Ramos (cell line): ENCODE results near the gene MAST1.

ENCODE experiments used
- in situ Hi-C: fragments of 300-500 bp; cut with MboI; formaldehyde crosslinking; loops from one replicate; pipeline ENCODE4 v1.14.3; 2022; ENCODE audit warnings: low sequenced_read_pairs; ENCODE audit not compliant: unreplicated experiment

Gene MAST1

DNA sequence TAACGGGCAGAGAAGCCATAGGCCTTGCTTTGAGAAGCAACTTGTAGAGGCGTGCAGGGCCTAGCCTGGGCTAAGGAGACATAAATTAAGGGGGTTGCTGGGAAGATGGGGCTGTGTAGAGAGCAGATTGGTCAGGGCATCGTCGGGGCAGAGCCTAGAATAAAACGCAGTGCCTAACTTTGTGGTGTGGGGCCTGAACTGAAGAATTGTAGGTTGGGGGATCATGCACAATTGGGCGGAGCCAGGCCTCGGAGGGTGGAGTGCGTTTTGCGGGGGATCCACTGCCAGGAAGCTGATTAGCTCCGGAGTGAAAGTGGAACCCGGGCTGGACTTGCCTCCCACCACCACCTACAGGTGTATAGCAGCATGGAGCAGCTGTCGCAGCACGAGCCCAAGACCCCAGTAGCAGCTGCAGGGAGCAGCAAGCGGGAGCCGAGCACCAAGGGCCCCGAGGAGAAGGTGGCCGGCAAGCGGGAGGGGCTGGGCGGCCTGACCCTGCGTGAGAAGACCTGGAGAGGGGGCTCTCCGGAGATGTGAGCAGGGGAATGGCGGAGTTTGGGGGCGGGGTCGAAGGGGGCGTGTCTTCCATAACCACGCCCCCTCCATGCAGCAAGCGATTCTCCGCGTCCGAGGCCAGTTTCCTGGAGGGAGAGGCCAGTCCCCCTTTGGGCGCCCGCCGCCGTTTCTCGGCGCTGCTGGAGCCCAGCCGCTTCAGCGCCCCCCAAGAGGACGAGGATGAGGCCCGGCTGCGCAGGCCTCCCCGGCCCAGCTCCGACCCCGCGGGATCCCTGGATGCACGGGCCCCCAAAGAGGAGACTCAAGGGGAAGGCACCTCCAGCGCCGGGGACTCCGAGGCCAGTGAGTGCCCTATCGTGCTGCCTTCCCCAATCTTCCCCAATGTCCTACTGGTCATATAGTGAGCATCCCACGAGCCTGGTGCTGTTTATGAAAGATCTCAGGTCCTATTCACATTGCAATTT, 29.1 kb downstream of the MAST1 start:
- in situ Hi-C loops, result no loop called here

- in situ Hi-C loops, result no loop called here
Observed at GRCh38 chr19:12868540-12869112, 30.3 kb downstream of the MAST1 start.

GRCh38 chr19:12871681-12872080, 33.4 kb downstream of the MAST1 start:
- in situ Hi-C loops, result no loop called here

- in situ Hi-C loops, result no loop called here
Observed at GRCh38 chr19:12872255-12872654, 33.9 kb downstream of the MAST1 start.

GRCh38 chr19:12872941-12873890, 34.9 kb downstream of the MAST1 start:
- in situ Hi-C loops, result no loop called here

DNA sequence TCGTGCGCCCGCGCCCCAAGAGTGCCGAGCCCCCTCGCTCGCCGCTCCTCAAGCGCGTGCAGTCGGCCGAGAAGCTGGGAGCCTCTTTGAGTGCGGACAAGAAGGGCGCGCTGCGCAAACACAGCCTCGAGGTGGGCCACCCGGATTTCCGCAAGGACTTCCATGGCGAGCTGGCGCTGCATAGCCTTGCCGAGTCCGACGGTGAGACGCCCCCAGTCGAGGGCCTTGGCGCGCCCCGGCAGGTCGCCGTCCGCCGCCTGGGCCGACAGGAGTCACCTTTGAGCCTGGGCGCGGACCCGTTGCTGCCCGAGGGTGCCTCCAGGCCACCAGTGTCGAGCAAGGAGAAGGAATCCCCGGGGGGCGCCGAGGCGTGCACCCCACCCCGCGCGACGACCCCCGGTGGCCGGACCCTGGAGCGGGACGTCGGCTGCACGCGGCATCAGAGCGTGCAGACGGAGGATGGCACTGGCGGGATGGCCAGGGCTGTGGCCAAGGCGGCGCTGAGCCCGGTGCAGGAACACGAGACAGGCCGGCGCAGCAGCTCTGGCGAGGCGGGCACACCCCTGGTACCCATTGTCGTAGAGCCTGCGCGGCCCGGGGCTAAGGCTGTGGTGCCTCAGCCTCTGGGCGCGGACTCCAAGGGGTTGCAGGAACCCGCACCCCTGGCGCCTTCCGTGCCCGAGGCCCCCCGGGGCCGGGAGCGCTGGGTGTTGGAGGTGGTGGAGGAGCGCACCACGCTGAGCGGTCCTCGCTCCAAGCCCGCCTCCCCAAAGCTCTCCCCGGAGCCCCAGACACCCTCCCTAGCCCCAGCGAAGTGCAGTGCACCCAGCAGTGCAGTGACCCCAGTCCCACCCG, 35.8 kb downstream of the MAST1 start:
- in situ Hi-C loops, result no loop called here

GRCh38 chr19:12875086-12875485, 36.8 kb downstream of the MAST1 start:
- in situ Hi-C loops, result no loop called here

- in situ Hi-C loops, result no loop called here
Observed at GRCh38 chr19:12880551-12881171, 42.3 kb downstream of the MAST1 start.

GRCh38 chr19:12881172-12881808, 43.0 kb downstream of the MAST1 start, which contains the start of gene DNASE2:
TSS of gene DNASE2 (minus strand) at chr19:12881449. CDS start at chr19:12881375, 74 bp downstream.
- in situ Hi-C loops, result no loop called here

- in situ Hi-C loops, result no loop called here
Observed at GRCh38 chr19:12882589-12882988, 44.3 kb downstream of the MAST1 start.

GRCh38 chr19:12884202-12884601, 45.9 kb downstream of the MAST1 start:
- in situ Hi-C loops, result no loop called here

DNA sequence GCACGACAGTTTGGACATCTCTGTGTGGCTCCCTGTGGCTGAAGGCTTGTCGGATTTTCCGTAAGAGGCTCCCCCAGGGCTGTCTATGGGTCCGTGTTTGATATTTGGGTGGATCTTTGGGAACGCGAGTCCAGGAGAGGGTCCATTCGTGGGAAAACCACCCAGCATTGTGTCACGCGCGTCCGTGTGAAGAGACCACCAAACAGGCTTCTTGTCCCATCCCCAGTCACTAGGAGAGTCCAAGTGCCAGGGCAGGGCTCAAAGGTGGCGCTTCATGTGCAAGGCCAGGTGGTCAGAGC, 46.3 kb downstream of the MAST1 start:
- in situ Hi-C loops, result no loop called here

GRCh38 chr19:12884926-12885748, 46.8 kb downstream of the MAST1 start:
- in situ Hi-C loops, result no loop called here

DNA sequence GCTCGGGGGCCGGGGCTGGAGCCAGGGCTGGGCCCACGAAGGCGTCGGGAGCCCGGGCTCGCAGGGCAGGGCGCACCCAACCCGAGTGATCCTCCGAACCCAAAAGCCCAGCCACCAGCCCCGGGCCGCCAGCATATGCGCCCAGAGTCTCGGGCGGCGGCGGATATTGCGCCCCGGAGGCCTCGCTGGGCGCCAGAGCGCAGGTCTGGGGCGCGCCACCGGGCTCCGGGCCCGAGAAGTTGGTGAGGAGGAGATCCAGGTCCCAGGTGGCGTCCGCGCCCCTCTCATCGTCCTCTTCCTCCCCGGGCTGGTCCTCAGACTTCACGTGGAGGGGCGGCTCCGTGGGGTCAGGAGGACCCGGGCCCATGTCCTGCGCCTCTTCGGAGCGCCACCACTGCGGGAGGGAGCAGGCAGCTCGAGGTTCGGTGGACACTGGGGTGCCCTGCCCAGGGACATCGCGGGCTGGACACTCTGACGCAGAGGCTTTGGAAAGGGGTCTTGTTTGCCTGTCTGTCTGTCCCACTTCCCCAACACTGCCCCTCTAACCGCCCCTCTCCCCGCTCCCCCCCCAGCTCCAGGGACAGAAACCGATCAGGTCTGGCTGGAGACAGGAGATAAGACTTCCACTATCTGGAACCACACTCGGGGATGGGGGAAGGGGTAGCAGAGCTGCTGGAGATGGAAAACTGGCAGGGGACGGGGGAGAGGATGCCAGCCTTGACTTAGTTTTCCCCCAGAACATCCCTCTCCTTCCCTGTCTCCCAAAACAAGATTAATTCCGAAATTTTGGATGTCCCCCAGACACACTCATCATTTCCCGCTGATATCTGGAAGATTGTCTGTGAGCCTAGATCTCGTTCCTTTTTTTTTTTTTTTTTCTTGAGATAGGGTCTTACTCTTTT, 47.7 kb downstream of the MAST1 start:
- in situ Hi-C loops, result no loop called here

DNA sequence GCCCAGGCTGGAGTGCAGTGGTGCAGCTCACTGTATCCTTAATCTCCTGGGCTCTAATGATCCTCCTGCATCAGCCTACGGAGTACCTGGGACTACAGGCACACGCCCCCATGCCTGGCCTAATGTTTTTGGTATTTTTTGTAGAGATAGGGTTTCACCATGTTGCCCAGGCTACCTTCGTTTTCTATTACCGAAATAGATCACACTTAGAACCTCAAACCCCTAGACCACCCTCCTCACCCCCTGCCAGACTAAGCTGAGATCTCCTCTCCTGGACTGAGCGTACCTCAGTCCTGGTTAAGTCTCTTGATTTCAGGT, 48.3 kb downstream of the MAST1 start:
- in situ Hi-C loops, result no loop called here

DNA sequence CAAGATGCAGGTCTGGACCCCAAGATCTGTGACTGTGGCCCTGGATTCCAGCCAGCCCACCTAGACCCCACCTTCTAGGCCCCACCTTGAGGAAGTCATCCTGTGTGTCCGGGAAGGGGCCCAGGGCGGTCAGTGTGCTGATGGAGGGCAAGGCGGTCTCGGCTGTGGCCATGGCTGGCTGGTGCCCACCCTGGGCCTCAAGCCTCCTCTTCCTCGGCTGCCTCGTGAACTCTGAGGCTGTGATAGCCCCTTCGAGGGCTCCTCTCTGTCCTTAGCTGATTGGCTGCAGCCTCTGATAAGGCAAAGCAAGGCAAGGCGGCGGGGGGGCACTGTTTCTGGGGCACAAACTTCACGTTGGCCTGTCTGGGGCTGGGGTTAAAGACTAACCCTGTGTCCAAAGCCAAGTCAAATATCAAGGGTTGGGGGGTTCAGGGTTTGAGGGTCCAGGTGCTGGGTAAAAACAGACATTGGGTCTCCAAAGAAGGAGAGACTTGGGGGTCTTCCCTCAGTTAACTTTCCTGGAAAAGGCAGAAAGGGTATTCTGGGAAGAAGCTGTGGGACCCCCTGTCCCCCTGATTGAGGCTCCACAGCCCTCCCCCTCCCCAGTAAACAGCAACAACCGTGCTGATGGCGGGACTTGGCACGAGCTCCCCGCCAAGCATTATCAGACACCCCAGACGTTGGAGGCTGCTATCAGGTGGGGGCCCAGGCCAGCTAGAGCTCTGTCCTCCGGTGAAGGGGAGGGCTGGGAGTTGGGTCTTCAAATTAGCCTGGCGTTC, 48.8 kb downstream of the MAST1 start, which contains the start of gene KLF1:
Gene KLF1, minus strand, starts transcription at position 233 of the 779 bp plus-strand sequence. Its CDS starts 61 bp downstream, at position 172.
- in situ Hi-C loops, result no loop called here
